Nephron (organoid): Measurements from ENCODE around the gene SELENOO.

ENCODE experiments used
- H3K27ac Mint-ChIP-seq, 3 experiments: 2 replicates each; pipeline ENCODE4 v1.8.0; 2020; ENCODE audit warnings: mixed read lengths in 3 of 3, mild to moderate bottlenecking in 2 of 3, moderate library complexity in 1 of 3
- H3K27me3 Mint-ChIP-seq: 2 replicates; pipeline ENCODE4 v1.8.0; 2021; ENCODE audit warnings: low read depth, mild to moderate bottlenecking, moderate library complexity, mixed read lengths
- H3K36me3 Mint-ChIP-seq: 2 replicates; pipeline ENCODE4 v1.8.0; 2020; ENCODE audit warnings: low read depth, mixed read lengths
- H3K4me1 Mint-ChIP-seq: 2 replicates; pipeline ENCODE4 v1.8.0; 2020; ENCODE audit warnings: mixed read lengths
- H3K4me3 Mint-ChIP-seq, 3 experiments: 2 replicates each; pipeline ENCODE4 v1.8.0; 2020; ENCODE audit warnings: mild to moderate bottlenecking in 3 of 3, mixed read lengths in 3 of 3, moderate library complexity in 2 of 3
- H3K9me3 Mint-ChIP-seq: 2 replicates; pipeline ENCODE4 v1.8.0; 2020; ENCODE audit warnings: mixed read lengths
- CTCF ChIP-seq, 3 experiments: fragments of 200-600 bp; sonication (generic); IDR thresholded peaks; one replicate each; pipeline ENCODE4 v1.5.0; 2021; ENCODE audit warnings: antibody characterized with exemption in 3 of 3; ENCODE audit not compliant: unreplicated experiment in 3 of 3

Gene SELENOO

GRCh38 chr22:50208939-50209892, 8.4 kb downstream of the SELENOO start:
- Mint-ChIP-seq H3K27ac (peak overlapping the region in 1 of 3 experiments; percentile 58), H3K36me3 (peaks cover 49% of the 10 kb centered on the region), H3K4me3 (no peak overlapping the region), H3K27me3 (no peaks in the 10 kb centered on the region), H3K9me3 (no peaks in the 10 kb centered on the region), H3K4me1 (peaks cover 21% of the 10 kb centered on the region)
- TF ChIP-seq CTCF (IDR thresholded peaks at IDR 0.05; ENCODE audit: unreplicated experiment in 3 of 3): no peak

- H3K4me3 Mint-ChIP-seq: no peak overlapping the region
- no peaks in the 10 kb centered on the region for H3K27me3 Mint-ChIP-seq
- H3K27ac Mint-ChIP-seq: peak overlapping the region in 1 of 3 experiments; percentile 58
- TF ChIP-seq CTCF (IDR thresholded peaks at IDR 0.05; ENCODE audit: unreplicated experiment in 3 of 3): peak; percentile 75 to 84 (median 80)
- no peaks in the 10 kb centered on the region for H3K9me3 Mint-ChIP-seq
- H3K4me1 Mint-ChIP-seq: peaks cover 21% of the 10 kb centered on the region
- peaks cover 48% of the 10 kb centered on the region for H3K36me3 Mint-ChIP-seq
Observed at GRCh38 chr22:50209893-50210292, 9.1 kb downstream of the SELENOO start.

GRCh38 chr22:50210378-50211139, 9.7 kb downstream of the SELENOO start:
- Mint-ChIP-seq H3K4me3 (no peak overlapping the region), H3K27ac (no peak overlapping the region), H3K9me3 (no peaks in the 10 kb centered on the region), H3K36me3 (peaks cover 45% of the 10 kb centered on the region), H3K27me3 (no peaks in the 10 kb centered on the region), H3K4me1 (peaks cover 20% of the 10 kb centered on the region)
- no peak for TF ChIP-seq CTCF (IDR thresholded peaks at IDR 0.05; ENCODE audit: unreplicated experiment in 3 of 3)

GRCh38 chr22:50211147-50211546, 10.3 kb downstream of the SELENOO start:
- Mint-ChIP-seq H3K4me1 (peaks cover 20% of the 10 kb centered on the region), H3K4me3 (no peak overlapping the region), H3K27me3 (no peaks in the 10 kb centered on the region), H3K36me3 (peaks cover 45% of the 10 kb centered on the region), H3K9me3 (no peaks in the 10 kb centered on the region), H3K27ac (no peak overlapping the region)
- no peak for TF ChIP-seq CTCF (IDR thresholded peaks at IDR 0.05; ENCODE audit: unreplicated experiment in 3 of 3)

GRCh38 chr22:50213263-50213662, 12.5 kb downstream of the SELENOO start:
- Mint-ChIP-seq H3K9me3 (no peaks in the 10 kb centered on the region), H3K36me3 (peaks cover 42% of the 10 kb centered on the region), H3K4me3 (no peak overlapping the region), H3K27me3 (no peaks in the 10 kb centered on the region), H3K4me1 (peaks cover 14% of the 10 kb centered on the region), H3K27ac (no peak overlapping the region)
- TF ChIP-seq CTCF (IDR thresholded peaks at IDR 0.05; ENCODE audit: unreplicated experiment in 3 of 3): no peak
